AG08395 (cell line): ENCODE data around the gene LGALSL.
"Not testable (repeated sequence)": the region's sequence is repeated elsewhere in the genome, so short reads cannot be mapped to it uniquely, and the experiment has no call there.

Experiments
- DNase-seq: peaks from one replicate; pipeline ENCODE4 v3.0.0; 2012; ENCODE audit warnings: mixed read lengths, low spot score

The LGALSL gene

DNA sequence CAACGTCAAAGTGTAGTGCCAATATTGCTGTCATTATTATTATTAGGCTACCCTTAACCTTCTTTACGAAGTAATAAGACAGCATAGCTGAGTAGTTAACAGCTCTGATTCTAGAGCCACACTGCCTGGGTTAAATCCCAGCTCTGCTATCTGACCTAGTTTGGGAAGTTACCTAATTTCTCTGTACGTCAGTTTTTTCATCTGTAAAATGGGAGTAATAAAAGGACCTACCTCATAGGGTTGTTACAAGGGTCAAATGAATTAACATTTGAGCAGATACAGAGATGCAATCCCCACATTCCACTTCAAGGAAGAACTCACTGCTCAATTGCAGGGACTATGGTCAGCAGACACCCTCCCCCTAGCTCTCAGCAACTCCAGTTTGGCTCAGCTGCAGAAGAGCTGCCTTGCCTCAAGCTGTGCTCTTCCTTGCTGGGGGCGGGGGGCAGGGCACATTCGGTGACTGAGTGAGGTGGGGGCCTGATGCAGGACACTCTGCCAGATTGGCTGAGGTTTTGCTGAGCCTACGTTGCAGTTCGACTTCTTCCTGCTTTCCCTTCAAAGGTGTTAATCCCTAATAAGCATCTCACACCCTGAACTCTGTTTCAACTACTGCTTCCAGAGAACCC, 11.0 kb upstream of the LGALSL start:
- no peak for DNase-seq

DNA sequence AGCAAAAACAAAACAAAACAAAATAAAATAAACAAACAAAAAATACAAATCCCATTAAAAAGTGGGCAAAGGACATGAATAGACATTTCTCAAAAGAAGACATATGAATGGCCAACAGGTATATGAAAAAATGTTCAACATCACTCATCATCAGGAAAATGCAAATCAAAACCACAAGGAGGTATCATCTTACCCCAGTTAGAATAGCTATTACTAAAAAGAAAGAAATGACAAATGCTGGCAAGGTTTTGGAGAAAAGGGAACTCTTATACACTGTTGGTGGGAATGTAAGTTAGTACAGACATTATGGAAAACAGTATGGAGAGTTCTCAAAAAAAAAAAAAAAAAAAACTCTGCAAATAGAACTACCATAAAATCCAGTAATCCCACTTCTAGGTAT, 8.0 kb upstream of the LGALSL start:
- not testable (repeated sequence) for DNase-seq

DNA sequence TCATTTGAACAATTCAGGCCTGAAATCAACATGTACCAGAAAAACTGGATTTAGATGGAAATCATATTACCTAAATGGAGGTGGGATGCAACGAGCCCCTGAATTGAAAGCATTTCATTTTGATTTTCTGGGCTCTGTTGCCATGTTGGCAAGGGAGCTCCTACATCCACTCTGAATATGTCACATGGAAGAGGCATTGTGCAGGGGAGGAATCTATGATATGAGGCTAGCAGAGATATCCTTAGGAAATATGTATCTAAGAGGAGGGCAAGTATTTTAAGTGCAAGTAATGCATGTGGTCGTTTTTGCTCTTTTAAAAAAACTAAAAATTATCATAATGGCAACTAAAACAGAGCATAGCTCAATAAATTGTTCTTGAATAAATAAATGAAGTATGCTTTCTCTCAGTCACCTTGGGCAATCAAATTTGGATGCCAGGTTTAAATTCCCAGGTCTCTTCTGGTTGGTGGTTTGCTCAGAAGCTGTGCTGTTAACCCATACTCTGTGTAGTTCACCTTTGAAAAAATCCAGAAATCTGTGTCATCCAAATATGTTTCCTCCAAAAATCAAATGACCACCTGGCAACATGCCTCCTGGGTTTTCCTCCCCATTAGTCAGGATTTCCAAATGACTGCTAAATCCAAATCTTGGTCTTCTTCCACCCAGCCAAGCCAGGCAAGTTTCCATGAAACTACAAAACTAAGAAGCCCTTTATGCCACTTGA, 6.5 kb upstream of the LGALSL start:
- no peak for DNase-seq

DNA sequence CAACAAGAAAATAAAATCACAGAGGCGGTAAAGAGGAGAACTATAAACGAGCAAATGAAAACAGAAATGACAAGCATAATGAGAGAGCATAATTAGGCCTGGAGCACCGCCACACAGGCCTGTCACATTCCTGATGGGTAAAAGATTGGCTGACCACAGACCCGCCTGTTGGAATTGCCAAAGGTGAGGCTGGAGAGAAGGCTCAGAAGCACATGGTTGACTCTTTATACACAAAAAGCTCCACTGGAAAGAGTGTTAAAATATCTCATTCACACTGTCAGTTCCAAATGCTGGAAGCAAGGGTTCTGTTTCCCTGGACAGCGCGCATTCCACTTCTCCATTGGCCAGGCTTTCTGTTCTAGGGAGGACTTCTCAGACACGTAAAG, 5.9 kb upstream of the LGALSL start:
- DNase-seq: no peak

DNA sequence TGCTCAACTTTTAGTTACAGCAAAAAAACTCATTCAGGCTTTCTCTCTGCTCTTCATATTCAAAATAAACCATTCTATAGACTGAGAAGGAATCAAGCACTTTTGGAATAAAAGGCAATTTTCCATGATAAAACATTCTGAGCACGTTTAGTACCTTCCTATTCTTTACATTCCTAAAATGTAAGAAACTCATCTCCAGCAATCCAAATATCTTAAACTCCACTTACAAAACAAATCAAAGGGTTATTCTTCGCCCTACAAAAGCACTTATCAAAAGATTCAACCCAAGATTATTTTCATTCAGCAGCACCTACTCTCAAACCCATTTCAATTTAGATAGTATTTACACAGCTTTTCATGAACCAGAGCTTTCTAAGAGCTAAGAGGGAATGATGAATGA, 2.9 kb upstream of the LGALSL start:
- no peak for DNase-seq

DNA sequence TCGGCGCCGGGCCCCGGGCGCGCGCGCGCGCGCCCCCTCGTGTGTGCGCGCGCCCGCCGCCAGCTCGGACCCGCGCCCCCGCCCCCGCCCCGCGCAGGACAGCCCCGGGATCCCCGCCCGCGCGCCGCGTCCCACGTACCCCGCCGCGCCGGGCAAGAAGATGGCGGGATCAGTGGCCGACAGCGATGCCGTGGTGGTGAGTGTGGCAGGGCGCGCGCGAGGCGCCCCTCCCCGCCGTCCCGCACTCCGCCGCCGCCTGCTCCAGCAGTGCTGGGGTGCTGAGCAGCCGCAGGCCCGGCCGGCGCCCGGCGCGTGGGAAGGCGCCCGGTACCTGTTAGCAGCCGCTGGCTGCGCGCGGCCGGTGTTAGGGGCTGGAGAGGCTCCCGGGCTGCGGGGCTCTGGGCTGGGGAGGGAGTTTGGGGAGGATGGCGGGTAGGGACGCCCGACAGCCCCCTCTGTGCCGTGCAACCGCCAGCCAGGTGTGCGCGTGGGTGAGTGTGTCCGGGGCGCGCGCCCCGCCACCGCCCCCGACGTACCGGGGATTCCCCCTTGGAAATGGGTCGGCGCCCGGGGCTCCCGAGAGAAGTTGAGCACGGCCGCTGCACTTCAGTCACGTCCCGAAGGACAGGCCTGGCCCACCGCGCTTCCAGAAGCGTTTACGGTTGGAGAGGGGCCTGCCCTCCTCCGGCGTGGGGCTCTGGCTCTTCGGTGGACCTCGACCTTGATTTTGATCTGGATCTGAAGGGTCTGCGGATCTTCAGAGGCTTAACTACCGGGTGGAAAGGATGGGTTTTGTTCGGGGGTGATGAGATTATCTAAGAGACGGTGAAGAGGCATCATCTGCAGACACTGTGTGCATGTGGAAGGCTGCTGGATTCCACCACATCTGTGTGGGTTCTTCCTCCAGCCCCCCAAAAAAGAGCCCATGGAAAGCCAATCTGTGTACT, 697 bp downstream of the LGALSL start:
- DNase-seq: no peak

DNA sequence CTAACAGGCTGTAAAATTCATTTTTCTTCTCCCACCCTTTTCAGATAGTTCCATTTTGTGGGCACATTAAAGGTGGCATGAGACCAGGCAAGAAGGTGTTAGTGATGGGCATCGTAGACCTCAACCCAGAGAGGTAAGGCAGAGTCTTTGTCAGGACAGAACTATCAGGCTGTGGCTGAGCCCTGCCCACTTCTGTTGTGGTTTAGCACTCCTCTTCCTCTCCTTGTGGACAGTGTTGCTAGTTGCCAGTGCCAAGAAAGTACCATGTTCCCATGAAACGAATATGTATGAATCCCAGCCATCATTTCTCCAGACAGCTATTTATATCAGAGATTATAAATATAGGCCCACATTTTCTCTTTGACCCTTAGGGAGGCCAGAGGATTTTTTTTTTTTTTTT, 1.6 kb downstream of the LGALSL start:
- DNase-seq: no peak

DNA sequence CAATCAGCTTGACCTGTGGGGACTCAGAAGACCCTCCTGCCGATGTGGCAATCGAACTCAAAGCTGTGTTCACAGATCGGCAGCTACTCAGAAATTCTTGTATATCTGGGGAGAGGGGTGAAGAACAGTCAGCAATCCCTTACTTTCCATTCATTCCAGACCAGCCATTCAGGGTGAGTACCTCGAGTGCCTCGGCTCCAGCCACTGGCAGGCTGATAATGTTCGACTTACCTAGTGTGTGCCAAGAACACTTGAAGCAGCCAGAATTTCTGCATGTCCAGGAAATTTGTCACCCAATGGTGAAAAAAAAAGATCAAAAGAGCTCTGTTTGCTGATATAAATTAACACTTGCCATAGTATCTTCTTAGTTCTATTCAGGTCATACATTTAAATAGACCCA, 2.3 kb downstream of the LGALSL start:
- no peak for DNase-seq

DNA sequence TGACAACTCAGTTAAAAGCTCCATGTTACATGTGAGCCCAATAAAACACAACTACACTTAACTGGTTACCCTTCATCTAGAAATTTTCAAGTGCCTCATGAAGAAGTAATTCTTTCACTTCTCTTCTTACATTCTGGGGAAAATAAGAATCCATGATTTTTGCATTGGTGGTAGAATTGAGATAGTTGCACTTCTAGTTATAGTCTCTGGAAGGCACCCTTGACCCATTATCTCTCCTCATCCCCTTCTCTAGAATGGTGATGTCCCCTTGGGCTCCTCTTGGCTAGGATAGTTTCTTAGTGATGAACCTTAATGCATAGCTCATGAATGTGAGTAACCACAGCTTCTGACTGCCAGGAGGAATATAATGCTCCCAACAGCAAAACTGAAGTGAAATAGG, 3.6 kb downstream of the LGALSL start:
- no peak for DNase-seq

DNA sequence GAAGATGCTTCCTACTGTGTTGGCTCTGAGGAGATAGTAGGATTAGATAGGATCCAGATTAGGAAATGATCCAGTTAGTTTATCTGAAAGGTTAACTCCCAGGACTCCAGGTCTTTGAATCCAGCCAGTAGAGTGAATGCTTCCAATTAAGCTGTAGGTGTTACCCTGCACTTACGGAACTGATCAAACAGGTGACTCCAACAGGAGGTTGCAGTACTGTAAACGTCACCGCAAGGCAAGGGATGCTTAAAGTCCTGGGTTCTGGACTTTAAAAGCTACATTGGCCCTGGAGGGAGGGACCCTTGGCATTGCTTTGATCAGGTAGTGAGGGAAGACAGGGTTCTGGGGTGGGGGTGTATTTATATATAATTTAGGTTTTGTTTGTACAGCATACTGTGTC, 5.6 kb downstream of the LGALSL start:
- no peak for DNase-seq

DNA sequence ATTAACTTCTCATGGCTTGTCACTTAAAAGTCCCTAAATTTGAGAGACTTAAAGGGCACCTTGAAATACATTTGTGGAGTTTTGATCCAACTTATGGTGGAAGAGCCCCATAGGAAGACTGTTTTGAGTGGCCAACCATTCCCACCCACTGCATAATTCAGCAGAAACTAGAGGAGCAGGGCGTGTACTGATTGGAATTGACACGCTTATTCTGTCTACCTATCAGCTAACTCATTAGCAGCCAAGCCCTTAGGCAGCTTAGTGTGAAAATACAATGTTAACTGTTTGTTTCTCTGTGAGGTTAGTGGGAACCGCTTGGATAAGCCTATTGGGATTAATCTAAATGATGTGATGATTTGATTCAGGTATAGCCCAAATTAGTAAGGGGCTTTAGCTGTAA, 6.4 kb downstream of the LGALSL start:
- no peak for DNase-seq

DNA sequence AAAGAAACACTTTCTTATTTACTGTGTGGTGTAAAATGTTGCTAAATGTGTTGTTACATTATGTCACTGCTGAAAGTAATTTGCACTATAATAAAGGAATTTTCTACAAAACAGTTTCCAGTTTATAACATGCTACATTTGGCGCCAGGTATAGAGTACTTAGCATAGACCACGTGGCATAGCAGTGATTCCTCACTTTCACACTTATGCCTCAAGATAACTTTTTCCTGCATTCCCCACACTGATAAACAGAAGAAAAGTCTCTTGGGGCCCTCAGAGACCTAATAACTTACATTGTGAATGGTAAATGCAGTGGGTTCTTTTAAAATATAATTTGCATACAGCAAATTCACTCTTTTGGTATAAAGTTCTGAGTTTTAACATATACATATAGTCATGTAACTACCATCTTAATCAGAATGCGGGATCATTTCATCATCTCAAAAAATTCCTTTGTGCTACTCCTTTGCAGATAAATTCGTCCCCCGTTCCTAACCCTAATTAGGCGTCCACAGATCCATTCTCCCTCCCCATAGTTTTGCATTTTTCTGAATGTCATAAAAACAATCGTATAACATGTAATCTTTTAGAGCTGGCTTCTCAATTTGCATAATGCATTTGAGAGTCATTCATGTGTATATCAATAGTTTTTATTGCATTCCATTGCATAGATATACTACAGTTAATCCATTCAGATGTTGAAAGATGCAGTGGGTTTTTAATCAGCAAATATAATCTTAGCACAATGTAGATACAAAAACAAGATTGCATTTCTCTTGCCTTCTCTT, 7.5 kb downstream of the LGALSL start:
- no peak for DNase-seq

DNA sequence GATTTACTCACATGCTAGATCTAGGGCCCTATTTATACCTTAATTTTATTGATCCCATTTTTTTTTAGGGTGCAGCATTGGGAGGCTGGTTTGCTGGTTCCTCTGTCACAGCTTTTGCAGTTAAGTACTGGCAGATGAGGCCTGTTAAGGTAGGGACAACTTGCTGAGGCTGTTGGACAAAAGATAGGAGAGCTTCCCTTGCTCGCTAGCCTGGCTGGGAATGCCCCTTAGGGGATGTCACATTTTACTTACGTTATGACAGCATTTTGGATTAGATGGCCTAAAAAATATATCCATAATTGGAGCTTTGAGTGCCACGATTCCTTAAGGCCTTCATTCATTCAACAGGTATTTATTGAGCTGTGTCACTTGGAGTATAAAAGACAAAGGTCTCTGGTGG, 8.2 kb downstream of the LGALSL start:
- DNase-seq: no peak

DNA sequence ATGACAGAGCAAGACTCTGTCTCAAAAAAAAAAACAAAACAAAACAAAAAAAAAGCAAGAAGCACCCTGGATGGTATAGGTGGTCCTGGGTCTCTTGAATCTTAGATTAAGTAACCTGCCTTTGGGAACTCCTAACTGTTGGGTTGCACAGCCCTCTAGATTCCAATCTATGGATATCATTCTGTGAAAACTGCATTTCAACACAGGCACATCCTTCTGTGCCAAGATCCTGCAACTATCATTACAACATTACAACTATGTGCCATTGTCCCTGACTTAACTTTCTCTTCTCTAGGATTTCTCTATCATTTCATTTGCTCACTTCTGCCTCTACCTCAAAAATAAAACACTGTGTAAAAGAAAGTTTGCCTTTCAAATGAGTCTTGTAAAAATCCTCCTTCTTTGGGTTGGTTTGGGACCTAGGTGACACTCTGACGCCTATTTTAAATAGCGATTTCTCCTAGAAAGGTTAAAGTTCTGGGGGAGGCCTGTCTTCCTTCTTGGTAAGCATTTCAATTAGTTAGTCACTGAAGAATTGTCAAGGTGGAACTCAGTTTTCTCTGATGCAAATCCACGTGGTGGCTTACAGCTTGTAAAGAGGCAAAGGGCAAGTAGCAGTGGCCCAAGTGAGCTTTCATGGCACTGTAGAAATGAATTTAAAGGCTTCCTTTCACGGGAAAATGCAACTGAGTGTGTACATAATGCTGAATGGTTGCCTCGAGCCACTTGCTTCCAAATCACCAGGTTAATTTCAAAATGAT, 9.2 kb downstream of the LGALSL start:
- peak; percentile 40 for DNase-seq

DNA sequence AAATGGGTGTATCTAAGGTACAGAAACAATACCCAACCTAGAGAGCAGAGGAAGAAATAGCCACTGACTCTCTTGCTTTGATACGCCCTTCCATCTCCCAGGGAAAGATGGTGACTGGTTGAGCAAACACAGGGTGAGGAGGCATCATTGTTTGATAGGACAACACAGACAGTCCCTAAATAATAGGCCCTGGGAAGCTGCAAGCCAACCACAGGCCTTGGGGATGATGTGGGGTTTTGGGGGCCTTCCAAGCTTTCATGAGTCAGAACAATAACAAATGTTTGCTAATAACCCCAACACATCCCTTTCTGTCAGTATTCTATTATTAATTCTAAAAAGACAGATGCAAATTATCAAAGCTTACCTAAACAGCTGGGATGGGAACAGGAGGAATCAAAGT, 9.8 kb downstream of the LGALSL start:
- peak; percentile 70 for DNase-seq

DNA sequence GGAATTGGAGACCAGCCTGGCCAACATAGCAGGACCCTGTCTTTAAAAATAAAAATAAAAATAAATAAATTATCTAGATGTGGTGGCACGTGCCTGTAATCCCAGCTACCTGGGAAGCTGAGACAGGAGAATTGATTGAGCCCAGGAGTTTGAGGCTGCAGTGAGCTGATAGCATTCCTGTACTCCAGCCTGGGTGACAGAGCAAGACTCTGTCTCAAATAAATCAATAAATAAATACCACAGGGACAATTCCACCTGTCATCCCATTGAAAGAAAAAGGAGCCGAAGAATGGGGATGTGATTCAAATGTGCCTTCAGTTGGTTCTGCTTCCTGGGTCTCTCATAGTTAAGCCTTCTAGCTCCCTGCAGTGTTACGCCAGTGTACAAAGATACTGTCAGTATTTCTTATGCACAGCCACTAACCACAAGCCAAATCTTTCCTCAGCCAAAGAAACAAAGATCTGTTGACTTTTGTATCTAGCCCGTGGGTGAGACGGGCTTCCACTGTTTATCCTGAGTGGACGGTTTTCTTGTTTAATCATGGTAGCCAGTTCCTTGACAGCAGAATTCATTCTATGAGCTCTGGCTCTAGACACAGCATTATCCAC, 12.6 kb downstream of the LGALSL start:
- no peak for DNase-seq

DNA sequence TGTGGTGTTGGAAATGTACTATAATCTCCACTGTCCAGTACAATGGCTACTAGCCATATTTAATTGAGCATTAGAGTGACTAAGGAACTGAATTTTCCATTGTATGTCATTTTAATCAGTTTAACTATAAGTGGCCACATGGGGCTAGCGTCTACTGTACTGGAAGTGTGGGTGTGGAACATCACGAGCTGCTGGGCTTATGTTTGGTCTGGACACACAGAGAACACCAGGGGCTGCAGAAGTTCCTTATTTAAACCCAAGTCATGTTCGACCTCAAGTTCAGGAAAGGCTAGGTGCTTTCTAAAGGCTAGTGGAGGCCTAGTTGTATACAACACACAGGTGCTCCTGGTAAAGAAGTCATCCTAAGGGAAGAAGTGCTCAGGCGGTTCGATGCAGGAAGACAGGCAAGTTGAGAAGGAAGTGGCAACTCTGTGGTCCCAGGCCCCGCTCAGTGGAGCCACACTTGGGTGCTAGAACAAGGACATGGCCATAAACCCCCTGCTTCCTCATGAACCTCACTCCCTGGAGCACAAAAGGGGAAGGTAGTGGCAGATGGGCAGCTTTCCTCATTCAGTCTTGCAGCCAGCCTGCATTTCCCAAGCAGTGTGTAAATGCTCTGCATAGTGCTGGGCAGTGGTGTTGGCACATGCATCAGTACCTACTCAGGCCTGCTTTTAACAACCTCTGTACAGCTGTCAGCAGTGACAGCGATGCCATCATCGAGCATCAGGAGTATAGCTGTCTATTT, 13.3 kb downstream of the LGALSL start:
- no peak for DNase-seq

DNA sequence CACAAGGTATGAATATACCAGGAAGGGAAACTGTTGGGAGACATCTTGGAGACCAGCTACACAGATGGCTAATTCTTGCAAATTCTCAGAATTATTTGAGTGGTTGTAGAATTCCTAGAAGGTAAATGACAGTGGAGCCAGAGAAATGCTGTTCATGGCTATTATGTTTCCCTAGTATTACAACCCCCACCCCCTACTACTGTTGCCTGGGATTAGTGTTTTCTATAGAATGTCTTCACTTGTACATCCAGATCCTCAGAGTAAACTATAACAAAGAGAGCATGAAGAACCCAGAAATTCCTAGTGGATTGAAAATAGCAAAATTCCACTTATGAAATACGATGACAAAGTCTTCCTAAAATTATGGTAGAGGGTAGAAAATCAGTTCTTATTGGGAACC, 15.3 kb downstream of the LGALSL start:
- no peak for DNase-seq

DNA sequence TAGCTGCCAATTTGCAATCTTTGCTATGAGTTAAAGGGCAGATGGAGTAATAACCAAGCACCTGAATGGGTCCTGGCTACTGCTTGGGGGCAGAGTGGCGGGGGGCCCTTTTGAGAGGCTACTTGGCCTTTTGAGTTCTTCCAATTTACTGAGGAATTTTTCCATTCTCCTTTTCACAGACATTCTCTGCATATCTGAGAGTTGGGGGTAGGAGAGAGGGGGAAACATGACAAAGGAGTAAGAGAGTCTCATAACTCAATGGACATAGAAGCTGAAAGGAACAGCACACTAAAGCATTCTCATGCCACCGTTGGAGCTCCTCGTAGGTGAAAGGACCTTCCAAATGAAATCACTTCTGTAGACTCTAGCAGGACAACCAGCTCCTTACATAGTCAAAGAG, 16.1 kb downstream of the LGALSL start:
- DNase-seq: no peak

DNA sequence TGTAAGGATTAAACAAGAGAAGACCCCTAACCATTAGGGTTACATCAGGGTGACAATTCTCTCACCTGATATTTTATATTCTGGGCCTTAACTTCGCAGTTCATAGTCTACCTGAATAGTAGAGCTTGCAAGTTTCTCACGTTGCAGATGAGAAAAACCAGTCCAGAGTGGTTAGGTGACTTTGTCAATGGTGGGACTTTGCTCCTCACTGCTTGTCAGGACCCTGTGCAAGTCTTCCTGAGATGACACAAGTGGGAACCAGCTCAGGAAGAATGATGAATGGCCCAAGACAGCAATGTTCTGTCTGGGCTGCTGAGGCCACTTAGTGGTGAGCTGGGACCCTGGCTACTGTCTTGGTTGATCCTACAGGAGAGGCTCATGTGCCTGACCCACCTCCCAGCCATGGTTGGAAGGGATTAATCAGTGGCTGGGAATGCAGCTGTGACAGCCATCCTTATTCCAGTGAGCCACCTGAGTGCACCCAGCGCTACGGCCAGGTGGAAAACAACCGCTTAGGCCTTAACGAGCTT, 16.9 kb downstream of the LGALSL start:
- no peak for DNase-seq
